CD4-positive, alpha-beta T cell treated with Interleukin-2 at 100 ng/mL for 4 hours (primary cell): ENCODE results near the gene CDC42.

Experiments
- DNase-seq: peaks from one replicate; pipeline ENCODE4 v3.0.0-alpha.2; 2020; ENCODE audit warnings: low spot score

Gene CDC42

DNA sequence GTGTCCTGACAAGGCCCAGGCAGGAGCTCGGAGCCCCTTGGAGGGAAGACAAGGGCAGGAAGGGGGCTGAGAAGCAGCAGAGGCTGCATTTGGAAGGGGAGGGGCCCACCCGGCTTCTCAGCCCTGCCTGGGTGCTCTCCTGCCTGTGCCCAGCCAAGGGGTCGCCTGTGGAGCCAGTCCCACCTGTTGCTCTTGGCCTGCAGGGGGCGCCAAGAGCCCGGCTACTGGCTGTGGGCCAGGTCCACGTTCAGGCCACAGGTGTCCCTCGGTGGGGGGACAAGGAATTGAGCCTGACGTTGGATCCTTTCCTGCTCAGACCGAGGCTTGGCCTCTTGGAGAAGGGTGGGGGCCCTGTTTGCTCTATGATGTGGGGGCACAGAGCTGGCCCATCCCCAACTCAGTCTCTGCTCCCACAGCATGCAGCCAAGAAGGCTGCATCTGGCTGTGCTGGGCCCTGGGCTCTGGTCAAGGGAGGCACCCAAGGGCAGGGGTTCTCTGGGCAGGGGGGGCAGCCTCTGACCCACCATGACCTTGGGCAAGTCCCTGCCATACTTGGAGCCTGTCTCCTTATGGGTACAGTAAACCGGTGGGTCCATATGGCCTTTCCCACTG is 79.5 kb downstream of the CDC42 start:
- peak; percentile 40 for DNase-seq

DNA sequence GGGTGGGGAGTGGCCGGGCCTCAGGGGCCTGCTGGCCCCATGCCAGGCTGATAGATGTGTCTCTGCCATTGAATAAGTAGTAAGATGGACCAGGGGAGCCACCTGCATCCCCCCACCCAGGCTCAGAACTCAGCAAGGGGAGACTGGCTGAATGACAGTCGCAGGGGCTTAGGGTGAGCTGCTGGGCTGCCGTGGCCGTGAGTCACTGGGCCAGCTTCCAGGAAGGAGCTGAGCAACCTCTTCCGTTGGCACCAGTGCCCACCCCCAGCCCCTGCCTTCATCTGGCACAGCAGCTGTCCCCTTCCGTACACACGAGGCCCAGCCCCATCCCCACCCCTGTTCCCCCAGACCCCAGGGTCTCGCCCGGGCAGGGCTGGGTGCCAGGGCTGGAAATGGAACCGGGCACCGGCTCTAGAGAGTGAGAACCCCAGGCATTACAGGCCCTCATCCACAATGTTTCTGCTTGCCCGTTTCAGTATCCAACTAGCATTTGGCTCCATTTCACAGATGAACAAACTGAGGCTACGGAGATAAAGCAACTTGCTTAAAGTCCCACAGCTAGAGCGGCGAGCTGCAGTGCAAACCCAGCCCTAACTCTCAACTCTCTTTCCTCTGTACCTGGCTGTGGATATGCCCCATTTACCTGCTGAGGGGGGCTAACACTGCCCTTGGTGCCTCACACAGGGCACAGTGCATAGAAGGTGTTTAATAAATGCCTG is 80.2 kb downstream of the CDC42 start:
- DNase-seq = no peak

DNA sequence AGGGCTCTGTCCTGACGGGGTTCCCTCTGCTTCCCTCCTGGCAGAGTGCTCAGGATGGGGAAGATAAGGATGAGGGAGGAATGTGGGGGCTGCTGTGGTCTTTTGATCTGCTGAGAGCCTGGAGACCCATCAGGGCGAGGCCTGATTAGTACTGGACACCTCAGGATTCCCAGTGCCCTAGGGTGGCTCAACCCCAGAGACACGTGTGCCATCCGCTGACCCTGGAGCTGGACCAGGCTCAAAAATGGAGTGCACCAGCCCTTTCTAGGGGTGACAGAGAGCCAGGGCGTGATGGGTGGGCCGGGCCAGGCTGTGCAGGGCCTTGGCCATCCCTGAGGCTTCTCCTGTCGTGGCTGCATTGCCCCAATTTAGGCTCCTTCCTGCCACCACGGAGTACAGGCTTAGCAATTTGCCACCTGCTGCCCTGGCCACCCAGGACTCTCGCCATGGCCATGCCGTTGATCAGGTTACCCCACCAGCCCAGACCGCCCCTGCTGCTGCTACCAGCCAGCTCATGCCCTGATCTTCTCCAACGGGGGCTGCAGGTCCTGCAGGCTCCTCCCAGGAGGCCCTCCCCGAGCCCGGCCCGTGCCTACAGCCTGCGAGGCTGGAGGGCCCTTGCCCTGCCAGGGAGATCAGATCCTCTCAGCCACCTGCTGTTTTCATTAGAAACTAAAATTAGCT is 80.9 kb downstream of the CDC42 start:
- no peak for DNase-seq

DNA sequence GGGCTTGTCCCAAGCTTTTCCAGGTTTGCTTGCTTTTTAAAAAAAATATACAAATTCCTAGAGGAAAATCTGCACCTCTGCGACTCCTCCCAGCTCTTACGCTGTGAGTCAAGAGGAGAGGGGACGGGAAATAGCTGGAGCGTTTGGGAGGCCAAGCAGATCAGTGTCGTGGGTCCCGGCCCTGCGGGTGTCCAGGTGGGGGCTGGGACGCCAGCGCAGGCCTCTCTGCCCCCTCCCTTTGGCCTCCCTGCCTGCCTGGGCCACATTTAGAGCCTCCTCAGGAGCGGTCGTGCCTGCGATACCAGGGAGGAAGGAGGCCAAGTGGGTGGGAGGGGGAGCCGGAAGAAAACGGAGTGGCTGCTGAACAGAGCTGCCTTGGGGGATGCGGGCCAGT is 81.4 kb downstream of the CDC42 start:
- DNase-seq = no peak

DNA sequence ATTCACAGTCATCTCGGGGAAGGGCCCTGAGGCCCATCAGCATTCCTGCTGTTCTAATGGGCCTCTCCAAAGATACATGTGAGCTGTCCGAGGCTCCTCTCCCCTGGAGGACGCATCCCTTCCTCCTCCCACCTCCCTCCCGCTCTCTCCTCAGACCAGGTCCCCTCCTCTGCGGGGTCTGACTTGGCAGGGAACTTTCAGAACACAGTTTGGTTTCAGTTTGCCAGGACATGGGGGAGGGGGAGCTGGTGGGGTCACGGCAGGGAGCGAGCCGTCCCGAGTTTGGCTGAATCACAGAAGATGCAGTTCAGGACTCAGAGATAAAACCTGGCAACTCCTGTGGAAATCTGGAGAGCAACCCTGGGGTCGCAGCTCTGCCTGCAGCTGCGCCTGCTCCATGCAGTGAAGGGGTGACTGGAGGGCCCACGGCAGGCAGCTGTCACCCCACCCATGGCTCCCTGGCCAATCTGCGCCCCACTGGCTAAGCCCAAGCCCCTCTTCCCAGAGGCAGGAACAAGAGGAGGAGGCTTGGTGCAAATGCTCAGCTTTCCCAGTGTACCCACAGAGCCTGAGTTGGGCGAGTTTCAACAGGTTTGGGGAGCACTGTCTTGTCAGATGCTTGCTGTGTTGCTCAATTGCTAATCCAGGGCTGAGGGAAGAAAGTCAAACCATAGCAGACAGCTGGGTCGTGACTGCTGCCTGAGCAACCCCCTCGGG is 84.7 kb downstream of the CDC42 start:
- no peak for DNase-seq

DNA sequence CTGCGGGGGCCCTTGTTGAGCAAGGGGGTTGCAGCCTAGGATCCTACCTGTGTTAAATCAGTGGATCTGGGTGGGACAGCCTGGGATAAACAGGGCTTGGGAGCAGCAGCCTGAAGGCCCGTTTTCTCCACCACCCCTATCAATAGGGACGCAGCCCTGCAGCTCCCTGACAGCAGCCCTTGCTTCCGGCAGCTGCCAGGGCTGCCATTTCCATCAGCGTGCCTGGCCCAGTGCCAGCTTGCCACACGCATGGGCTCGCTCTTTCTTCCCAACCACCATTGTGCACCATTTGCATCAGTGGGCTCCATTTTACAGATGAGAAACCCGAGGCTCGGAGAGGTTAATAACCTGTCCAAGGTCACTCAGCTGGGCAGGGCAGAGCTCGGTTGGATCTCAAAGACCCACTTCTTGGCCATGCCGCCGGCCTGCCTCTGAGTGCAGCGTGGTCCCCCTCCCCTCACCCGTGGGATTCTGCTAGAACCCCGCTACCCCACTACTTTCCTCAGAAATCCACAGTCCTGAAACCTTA is 86.6 kb downstream of the CDC42 start:
- no peak for DNase-seq

DNA sequence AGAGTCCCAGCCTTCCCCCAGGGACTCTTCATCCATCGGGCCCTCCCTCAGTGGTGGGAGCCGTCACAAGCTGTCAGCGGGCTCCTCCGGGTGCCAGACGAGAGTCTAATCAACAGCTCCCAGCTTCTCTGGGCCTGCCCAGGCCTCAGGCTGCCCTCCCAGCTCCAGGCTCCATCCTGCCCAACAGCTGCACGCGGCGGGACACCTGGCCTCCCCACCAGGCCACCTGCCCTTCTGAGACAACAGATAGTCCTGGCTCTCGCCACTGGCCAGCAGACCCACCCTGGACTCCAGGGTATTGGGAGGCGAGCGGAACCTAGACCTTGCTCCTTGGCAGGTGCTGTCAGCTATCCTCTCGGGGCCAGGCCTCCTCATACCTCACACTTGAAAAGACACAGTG is 87.3 kb downstream of the CDC42 start:
- DNase-seq = no peak
